ENCODE measurements around the gene KRTAP10-12.
"Not testable (repeated sequence)": the region's sequence is repeated elsewhere in the genome, so short reads cannot be mapped to it uniquely, and the experiment has no call there.

The KRTAP10-12 gene

GRCh38 chr21:44658913-44659595 lies 37.9 kb upstream of the KRTAP10-12 start:
- DNase-seq (ENCODE audit: low spot score) = no peak
- POLR2A ChIA-PET (ENCODE audit: low non-redundant PET) = no interaction called here
- no peak overlapping the region for H3K27ac ChIP-seq
- TF ChIP-seq CTCF (conservative IDR thresholded peaks at IDR 0.05; ENCODE audit: low read depth) = no peak
- CTCF ChIA-PET = interaction anchor here (0.6 to 1.0 kb wide), 2 partner anchors 32 to 77 kb away, joined by 3 to 4 read pairs; partner anchors contain the start of gene KRTAP10-9

- H3K27ac ChIP-seq; DNase-seq (ENCODE audit: low spot score); POLR2A ChIA-PET (ENCODE audit: low non-redundant PET); CTCF ChIA-PET: not testable (repeated sequence)
These were observed 35.4 kb upstream of the KRTAP10-12 start for GRCh38 chr21:44661567-44661966.

DNA sequence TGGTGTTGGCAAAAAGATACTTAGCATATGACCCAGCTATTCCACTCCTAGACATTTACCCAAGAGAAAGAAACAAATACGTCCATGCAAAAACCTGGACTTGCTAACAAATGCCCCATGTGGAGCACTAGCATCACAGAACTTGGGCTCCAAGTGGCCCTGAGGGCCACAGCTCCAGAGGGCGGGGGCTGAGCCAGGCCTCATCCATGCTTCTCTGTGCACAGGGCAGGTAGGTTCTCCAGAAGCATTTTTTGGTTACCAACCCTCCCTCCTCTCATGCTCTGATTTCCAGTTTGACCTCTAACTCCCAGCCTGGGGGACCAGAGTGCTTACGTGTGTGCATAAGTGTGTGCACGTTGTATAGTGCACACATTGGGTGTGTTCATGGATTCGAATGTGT lies 32.3 kb upstream of the KRTAP10-12 start:
- no peak for DNase-seq (ENCODE audit: low spot score)
- TF ChIP-seq CTCF (conservative IDR thresholded peaks at IDR 0.05; ENCODE audit: low read depth) = no peak
- CTCF ChIA-PET = interaction anchor here (1.0 kb wide), 1 partner anchor 12 kb away, joined by 4 read pairs; no protein-coding TSS in a partner anchor
- POLR2A ChIA-PET (ENCODE audit: low non-redundant PET) = interaction anchor here (0.5 kb wide), 1 partner anchor 34 kb away, joined by 4 read pairs; no protein-coding TSS in a partner anchor
- H3K27ac ChIP-seq = no peak overlapping the region

DNA sequence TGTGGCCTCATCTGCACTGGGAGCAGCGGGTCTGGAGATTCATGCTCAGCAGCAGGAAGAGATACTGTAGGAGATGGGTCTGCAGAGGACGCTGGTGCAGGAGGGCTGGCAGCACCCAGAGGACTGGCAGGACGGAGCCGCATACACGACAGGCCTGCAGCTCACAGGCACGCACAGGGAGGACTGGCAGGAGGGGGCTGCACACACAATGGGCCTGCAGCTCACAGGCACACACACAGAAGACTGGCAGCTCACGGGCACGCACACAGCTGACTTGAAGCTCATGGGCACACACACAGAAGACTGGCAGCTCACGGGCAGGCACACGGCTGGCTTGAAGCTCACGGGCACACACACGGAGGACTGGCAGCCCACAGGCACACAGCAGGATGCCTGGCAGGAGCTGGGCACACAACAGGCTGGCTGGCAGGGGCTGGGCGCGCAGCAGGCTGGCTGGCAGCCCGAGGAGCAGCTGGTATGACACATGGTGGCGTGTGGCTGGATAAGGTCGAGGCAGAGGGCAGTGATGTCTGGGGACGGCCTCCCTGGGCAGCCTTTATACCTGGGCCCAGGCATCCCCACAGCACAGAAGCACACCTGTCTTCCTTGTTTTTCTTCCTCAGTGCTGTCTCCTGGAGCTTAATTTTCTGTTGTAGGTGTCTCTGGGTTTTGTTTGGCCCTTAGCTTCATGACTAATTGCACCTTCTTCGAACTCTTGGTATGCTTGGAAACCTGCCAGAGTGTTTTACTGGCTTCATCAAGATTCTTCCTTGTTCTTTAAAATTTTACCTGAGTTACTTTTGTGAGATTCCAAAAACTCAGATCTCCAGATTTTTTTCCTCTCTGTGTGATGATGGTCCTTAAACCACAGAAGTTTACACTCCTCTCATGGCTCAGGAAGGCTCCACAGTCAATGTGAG lies 30.3 kb upstream of the KRTAP10-12 start, which contains the start of gene KRTAP12-2:
Gene KRTAP12-2 (minus strand): TSS at position 527 of the 920 bp plus-strand sequence. CDS start 41 bp downstream, at position 486.
- TF ChIP-seq CTCF (conservative IDR thresholded peaks at IDR 0.05; ENCODE audit: low read depth) = no peak
- ChIA-PET CTCF (interaction anchor here (0.5 to 0.6 kb wide), 2 partner anchors 76 to 166 kb away, joined by 3 to 5 read pairs; no protein-coding TSS in a partner anchor), POLR2A (ENCODE audit: low non-redundant PET) (no interaction called here)
- no peak for DNase-seq (ENCODE audit: low spot score)
- no peak within 1 kb of the TSS for H3K27ac ChIP-seq

GRCh38 chr21:44667612-44668011 lies 29.4 kb upstream of the KRTAP10-12 start:
- H3K27ac ChIP-seq = no peak overlapping the region
- ChIA-PET CTCF (no interaction called here), POLR2A (ENCODE audit: low non-redundant PET) (no interaction called here)
- TF ChIP-seq CTCF (conservative IDR thresholded peaks at IDR 0.05; ENCODE audit: low read depth) = no peak
- no peak for DNase-seq (ENCODE audit: low spot score)

GRCh38 chr21:44670642-44671432 lies 26.1 kb upstream of the KRTAP10-12 start:
- no peak for DNase-seq (ENCODE audit: low spot score)
- no peak for TF ChIP-seq CTCF (conservative IDR thresholded peaks at IDR 0.05; ENCODE audit: low read depth)
- ChIA-PET CTCF (no interaction called here), POLR2A (ENCODE audit: low non-redundant PET) (no interaction called here)
- no peak overlapping the region for H3K27ac ChIP-seq
